Mononuclear cell (primary cell): ENCODE results near the gene BIRC2. TPM values are rescaled to one million over a fixed set of nuclear protein-coding genes. Genes with fewer than 3 reads are reported as not detected.
A peak's percentile ranks its signal among the peaks of the same experiment; 100 is the strongest.
"Not testable (repeated sequence)": the region's sequence is repeated elsewhere in the genome, so short reads cannot be mapped to it uniquely, and the experiment has no call there.

Source experiments
- H3K27me3 ChIP-seq: 2 replicates; pipeline ENCODE4 v1.6.0; 2011; ENCODE audit warnings: low read length, control low read depth; ENCODE audit not compliant: insufficient read depth
- H3K4me1 ChIP-seq: 2 replicates; pipeline ENCODE4 v1.5.1; 2011; ENCODE audit warnings: mild to moderate bottlenecking, low read length, control low read depth; ENCODE audit not compliant: insufficient read depth
- H3K4me3 ChIP-seq: 2 replicates; pipeline ENCODE4 v1.5.1; 2011; ENCODE audit warnings: mild to moderate bottlenecking, low read length, moderate library complexity
- H3K9me3 ChIP-seq: 2 replicates; pipeline ENCODE4 v1.5.1; 2011; ENCODE audit warnings: low read depth, mild to moderate bottlenecking, control low read depth, low read length
- total RNA-seq: library from RNA; depleted of rRNA; stranded (reverse); fragments of >200 nt; gene quantifications from one replicate; pipeline ENCODE4 v1.2.3, GENCODE V29; 2012

Gene BIRC2
- total RNA-seq, 1 donor: 218 TPM

GRCh38 chr11:102317099-102317767 is 29.8 kb upstream of the BIRC2 start, which contains the start of gene BIRC3:
BIRC3 (plus strand) TSS chr11:102317484; CDS start chr11:102324510, 7,026 bp downstream.
- Histone ChIP-seq H3K4me1 (peaks cover 74% of the 10 kb centered on the region), H3K9me3 (no peaks in the 10 kb centered on the region), H3K27me3 (no peaks in the 10 kb centered on the region), H3K4me3 (peak within 1 kb of the TSS; percentile 93)

GRCh38 chr11:102317768-102318103 is 29.3 kb upstream of the BIRC2 start:
- Histone ChIP-seq H3K4me3 (peak overlapping the region; percentile 93), H3K4me1 (peaks cover 75% of the 10 kb centered on the region), H3K9me3 (no peaks in the 10 kb centered on the region), H3K27me3 (no peaks in the 10 kb centered on the region)

GRCh38 chr11:102318469-102318868 is 28.5 kb upstream of the BIRC2 start:
- Histone ChIP-seq H3K4me1 (peaks cover 68% of the 10 kb centered on the region), H3K27me3 (no peaks in the 10 kb centered on the region), H3K4me3 (peak overlapping the region; percentile 93), H3K9me3 (no peaks in the 10 kb centered on the region)

GRCh38 chr11:102319544-102319943 is 27.5 kb upstream of the BIRC2 start:
- H3K4me1 ChIP-seq: peaks cover 57% of the 10 kb centered on the region
- peak overlapping the region; percentile 93 for H3K4me3 ChIP-seq
- H3K9me3 ChIP-seq: no peaks in the 10 kb centered on the region
- H3K27me3 ChIP-seq: no peaks in the 10 kb centered on the region

- Histone ChIP-seq H3K27me3 (no peaks in the 10 kb centered on the region), H3K4me3 (peak overlapping the region; percentile 93), H3K4me1 (peaks cover 59% of the 10 kb centered on the region), H3K9me3 (no peaks in the 10 kb centered on the region)
These were observed 26.8 kb upstream of the BIRC2 start for GRCh38 chr11:102320188-102320587.

- Histone ChIP-seq H3K4me1 (peaks cover 55% of the 10 kb centered on the region), H3K4me3 (peak overlapping the region; percentile 93), H3K27me3 (no peaks in the 10 kb centered on the region), H3K9me3 (no peaks in the 10 kb centered on the region)
These were observed 26.3 kb upstream of the BIRC2 start for GRCh38 chr11:102320679-102321078.

GRCh38 chr11:102322560-102322959 is 24.5 kb upstream of the BIRC2 start:
- no peak overlapping the region for H3K4me3 ChIP-seq
- H3K9me3 ChIP-seq: no peaks in the 10 kb centered on the region
- H3K4me1 ChIP-seq: peaks cover 46% of the 10 kb centered on the region
- H3K27me3 ChIP-seq: no peaks in the 10 kb centered on the region

GRCh38 chr11:102323542-102324251 is 23.3 kb upstream of the BIRC2 start:
- H3K4me1 ChIP-seq: peaks cover 35% of the 10 kb centered on the region
- no peak overlapping the region for H3K4me3 ChIP-seq
- H3K27me3 ChIP-seq: no peaks in the 10 kb centered on the region

GRCh38 chr11:102325088-102325487 is 21.9 kb upstream of the BIRC2 start:
- H3K9me3 ChIP-seq: no peaks in the 10 kb centered on the region
- no peaks in the 10 kb centered on the region for H3K27me3 ChIP-seq
- peaks cover 21% of the 10 kb centered on the region for H3K4me1 ChIP-seq
- H3K4me3 ChIP-seq: no peak overlapping the region

More at GRCh38 chr11:102323542-102324251, 23.3 kb upstream of the BIRC2 start:
- H3K9me3 ChIP-seq: no peaks in the 10 kb centered on the region

GRCh38 chr11:102328748-102329147 is 18.3 kb upstream of the BIRC2 start:
- no peaks in the 10 kb centered on the region for H3K9me3 ChIP-seq
- H3K4me1 ChIP-seq: peaks cover 6% of the 10 kb centered on the region
- no peaks in the 10 kb centered on the region for H3K27me3 ChIP-seq
- no peak overlapping the region for H3K4me3 ChIP-seq

GRCh38 chr11:102330231-102330630 is 16.8 kb upstream of the BIRC2 start:
- no peaks in the 10 kb centered on the region for H3K9me3 ChIP-seq
- peaks cover 3% of the 10 kb centered on the region for H3K4me1 ChIP-seq
- no peak overlapping the region for H3K4me3 ChIP-seq
- H3K27me3 ChIP-seq: no peaks in the 10 kb centered on the region

GRCh38 chr11:102331341-102331740 is 15.7 kb upstream of the BIRC2 start:
- Histone ChIP-seq H3K9me3 (no peaks in the 10 kb centered on the region), H3K4me1 (peaks cover 3% of the 10 kb centered on the region), H3K4me3 (no peak overlapping the region), H3K27me3 (no peaks in the 10 kb centered on the region)

- H3K4me3 ChIP-seq: no peak overlapping the region
- no peaks in the 10 kb centered on the region for H3K4me1 ChIP-seq
- no peaks in the 10 kb centered on the region for H3K27me3 ChIP-seq
- H3K9me3 ChIP-seq: no peaks in the 10 kb centered on the region
These were observed 14.4 kb upstream of the BIRC2 start for GRCh38 chr11:102332611-102332994.

GRCh38 chr11:102338479-102339010 is 8.5 kb upstream of the BIRC2 start:
- Histone ChIP-seq H3K9me3 (no peaks in the 10 kb centered on the region), H3K27me3 (no peaks in the 10 kb centered on the region), H3K4me1 (no peaks in the 10 kb centered on the region), H3K4me3 (no peak overlapping the region)

- not testable (repeated sequence) for H3K27me3 ChIP-seq, H3K9me3 ChIP-seq, H3K4me1 ChIP-seq, H3K4me3 ChIP-seq
These were observed 5.7 kb upstream of the BIRC2 start for GRCh38 chr11:102341311-102341710.
